HG03571 (cell line): Measurements from ENCODE around the gene KASH5.

ENCODE experiments used
- ATAC-seq: cut with Tn5 transposase; IDR thresholded peaks from one replicate; pipeline ENCODE4 v1.9.1; 2021; ENCODE audit not compliant: unreplicated experiment

KASH5 gene, protein sequence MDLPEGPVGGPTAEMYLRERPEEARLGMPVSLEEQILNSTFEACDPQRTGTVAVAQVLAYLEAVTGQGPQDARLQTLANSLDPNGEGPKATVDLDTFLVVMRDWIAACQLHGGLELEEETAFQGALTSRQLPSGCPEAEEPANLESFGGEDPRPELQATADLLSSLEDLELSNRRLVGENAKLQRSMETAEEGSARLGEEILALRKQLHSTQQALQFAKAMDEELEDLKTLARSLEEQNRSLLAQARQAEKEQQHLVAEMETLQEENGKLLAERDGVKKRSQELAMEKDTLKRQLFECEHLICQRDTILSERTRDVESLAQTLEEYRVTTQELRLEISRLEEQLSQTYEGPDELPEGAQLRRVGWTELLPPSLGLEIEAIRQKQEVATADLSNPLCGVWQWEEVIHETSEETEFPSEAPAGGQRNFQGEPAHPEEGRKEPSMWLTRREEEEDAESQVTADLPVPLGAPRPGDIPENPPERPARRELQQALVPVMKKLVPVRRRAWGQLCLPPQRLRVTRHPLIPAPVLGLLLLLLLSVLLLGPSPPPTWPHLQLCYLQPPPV

DNA sequence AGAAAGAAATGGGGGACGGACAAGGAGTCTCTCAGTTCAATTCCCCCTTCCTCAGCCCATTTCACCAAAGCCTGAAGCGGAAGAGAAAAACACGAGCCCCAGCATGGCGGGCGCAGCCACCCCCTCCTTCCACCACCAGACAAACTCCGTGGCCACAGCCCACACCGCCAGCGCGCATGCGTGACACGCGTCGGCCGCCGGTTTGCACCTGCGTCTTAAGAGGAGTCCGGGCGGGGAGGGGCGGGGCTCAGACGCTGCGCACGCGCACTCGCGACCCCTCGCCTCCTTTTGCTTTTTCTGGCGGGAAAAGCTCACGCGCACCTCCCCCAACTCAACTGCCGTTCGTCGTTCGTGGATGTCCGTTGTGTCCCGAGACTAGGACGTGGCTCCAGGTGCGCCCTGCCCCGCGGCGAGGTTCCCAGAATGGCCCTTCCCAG, at the start of gene KASH5:
Gene KASH5, plus strand, starts transcription at position 314 of the 437 bp plus-strand sequence. CDS start 2,635 bp downstream, outside the sequence.
- ATAC-seq = no peak

DNA sequence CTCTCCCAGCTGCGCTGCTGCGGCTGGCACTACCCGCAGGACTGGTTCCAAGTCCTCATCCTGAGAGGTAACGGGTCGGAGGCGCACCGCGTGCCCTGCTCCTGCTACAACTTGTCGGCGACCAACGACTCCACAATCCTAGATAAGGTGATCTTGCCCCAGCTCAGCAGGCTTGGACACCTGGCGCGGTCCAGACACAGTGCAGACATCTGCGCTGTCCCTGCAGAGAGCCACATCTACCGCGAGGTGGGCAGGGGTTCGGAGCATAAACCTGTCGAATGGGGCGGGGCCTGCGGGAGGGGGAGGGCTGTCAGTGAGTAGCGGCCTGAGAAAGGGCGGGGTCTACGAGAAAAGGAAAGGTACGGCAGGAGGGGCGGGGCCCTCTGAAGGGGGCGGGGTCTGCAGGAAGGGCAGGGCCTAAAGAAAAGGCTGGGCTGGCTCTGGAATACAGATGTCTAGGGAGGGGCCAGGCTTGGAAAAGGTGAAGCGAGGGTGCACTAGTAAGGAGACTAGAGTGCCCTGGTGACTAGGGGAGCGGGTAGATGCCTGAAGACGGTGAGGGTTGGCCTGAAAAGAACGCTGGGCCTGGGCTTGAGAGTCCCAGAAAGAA, 49.3 kb upstream of the KASH5 start:
- ATAC-seq = no peak

DNA sequence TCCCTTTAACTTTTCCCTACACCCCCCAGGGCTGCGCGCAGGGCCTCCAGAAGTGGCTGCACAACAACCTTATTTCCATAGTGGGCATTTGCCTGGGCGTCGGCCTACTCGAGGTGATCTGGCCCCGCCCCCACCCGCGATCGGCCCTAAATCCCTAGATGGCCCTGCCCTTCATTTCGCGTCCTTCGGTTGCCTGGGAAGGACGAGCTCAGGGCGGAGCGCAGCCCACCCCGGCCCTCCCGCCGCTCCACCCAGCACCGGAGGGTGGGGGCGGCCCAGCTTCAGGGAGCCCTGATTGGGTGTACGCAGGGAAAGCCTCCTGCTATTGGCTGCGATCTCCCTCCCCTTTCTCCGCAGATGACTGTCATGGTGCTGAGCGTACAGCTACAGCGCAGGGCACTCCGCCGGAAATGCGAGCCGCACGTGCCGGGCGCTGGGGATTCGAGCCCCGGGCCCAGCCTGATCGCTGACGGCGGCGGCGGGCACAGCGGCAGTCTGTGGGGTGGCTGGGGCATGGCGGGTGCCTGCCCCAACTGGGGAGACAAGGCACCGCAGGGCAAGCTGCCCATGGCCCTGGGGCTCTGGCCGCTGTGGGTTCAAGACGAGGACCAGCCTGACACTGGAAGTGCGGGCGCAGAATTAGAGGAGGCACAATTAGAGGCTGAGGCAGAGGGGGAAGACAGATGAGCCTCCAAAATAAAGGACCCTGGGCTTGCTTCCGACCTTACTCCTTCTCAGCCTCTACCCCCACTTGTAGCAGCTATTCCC, 48.6 kb upstream of the KASH5 start:
- no peak for ATAC-seq

DNA sequence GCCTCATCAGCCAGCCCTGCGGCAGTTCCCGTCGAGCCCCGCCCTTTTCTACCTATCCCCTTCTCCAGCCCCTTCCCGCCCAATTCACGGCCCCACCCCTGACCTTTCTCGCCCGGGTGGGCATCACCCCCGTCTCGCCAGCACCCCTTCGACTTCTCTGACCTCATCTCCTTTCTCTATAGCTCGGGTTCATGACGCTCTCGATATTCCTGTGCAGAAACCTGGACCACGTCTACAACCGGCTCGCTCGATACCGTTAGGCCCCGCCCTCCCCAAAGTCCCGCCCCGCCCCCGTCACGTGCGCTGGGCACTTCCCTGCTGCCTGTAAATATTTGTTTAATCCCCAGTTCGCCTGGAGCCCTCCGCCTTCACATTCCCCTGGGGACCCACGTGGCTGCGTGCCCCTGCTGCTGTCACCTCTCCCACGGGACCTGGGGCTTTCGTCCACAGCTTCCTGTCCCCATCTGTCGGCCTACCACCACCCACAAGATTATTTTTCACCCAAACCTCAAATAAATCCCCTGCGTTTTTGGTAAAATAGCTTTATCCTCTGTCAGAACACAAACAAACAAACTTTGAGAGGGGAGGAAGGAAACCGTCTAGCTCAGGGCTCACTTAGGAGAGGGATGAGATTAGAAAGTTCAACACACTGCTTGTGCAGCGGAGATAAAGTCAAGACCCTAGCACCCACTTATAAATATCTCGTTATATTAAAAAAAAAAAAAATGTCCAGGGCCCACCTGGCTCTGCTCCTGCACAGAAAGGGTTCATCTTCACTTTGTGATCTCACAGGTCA, 47.8 kb upstream of the KASH5 start:
- ATAC-seq = peak; percentile 55

DNA sequence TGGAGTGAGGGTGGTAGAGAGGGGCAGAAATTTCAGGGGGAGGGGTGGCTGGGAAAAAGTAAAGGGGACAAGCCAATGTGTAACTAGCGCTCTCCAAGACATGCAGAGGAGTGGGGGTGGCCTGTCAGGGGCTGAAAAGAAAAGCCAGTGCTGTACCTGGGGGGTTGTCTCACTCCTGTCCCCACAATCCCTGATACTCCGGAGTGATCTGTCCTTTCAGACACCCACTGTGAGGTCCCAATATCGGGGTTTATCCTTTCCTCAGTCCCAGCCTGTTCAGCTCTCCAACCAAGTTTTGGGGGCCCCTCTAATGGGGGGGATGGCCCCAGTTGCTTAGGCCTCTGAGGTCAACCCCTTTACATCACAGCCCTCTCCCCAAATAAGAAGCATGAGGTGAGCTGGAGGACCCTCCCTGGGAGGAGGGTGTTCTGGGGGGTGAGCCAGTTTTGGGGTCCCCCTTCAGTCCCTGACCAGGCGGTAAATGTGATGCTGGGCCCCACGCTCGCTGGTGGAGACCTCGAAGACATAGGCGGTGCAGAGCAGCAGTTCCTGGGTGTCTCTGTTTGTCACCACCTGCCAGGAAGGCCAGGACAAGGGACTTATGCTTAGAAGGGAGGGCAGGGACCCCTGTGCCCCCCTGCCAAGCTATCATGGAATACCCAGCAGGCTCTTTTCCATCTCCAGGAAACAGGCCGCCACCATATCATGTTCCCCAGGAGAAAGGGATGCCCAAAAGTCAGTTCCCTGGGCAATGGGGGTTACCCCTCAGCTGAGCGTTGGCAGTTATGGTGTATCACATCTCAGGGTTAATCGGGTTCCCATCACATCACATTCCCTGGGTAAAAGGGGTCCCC, 47.0 kb upstream of the KASH5 start:
- ATAC-seq = no peak

DNA sequence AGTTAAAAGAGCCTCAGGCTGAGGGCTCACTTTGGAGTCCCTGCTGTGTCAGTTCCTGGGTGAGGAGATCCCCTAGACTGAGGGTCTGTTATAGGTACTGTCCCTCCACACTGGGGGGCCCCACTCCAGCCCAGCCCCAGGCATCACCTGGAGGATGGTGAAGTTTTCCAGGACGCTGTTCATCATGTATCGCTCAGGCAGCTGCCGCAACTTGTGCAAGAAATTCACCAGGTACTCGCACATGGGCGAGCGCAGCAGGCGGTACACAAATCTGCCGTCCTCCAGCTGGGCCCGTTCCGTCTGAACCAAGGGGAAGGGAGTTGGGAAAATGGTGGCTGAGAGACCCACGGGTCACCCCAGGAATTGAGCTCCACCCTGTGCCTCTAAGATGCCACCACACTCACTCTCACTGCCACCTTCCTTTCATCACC, 45.7 kb upstream of the KASH5 start:
- ATAC-seq = no peak

DNA sequence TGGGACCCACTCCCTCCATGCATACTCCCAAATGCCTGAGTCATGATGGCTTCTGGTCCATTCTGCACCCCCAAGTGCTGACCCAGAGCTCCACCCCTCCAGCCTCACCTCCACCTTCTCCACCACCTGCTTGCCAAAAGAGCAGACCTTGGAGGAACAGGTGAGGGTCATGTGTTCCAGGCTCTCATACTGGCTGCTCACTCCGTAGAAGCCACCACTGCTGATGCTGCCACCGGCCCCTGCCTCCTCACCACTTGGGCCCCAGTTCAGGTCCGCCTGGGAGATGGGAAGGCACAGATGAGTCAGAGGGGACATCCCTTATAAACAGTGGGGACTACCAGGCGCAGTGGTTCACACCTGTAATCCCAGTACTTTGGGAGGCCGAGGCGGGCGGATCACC, 44.9 kb upstream of the KASH5 start:
- no peak for ATAC-seq

DNA sequence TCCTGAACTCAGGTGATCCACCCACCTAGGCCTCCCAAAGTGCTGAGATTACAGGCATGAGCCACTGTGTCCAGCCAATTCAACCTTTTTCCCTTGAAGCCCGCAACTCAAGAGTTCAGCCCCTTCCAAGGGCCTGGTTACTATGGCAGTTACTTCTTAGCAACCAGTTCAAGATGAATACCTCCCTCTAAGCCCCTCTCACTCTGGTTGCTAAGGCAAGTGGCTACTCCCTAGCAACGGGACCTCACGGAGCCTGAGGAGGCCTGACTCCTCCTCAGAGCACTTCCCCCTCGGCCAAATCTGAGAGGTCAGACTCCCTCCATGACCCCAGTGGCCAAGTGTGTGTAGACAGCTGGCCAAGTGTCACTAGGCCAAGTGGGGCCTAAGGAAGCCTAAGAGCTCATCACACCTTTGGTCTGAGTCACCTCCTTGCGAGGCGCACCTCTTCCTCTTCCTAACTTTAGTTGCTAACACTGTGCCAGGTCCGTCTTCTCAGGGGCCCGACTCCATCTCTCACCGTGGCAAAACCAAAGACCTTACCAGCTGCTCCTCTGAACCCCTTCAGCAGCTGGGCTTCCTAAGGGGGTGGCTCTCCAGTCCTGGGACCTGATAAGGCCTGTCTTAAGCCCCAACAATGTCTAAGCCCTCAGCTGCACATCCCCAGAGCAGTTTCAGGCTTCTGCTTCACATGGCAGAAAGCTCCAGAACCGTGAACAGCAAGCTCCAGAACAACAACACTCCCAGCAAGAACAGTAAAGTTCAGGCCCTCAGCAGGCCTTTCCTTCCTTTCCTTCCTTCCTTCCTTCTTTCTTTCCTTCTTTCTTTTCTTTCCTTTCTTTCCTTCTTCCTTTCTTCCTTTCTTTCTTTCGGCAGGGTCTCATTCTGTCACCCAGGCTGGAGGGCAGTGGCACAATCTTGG, 43.3 kb upstream of the KASH5 start:
- no peak for ATAC-seq

DNA sequence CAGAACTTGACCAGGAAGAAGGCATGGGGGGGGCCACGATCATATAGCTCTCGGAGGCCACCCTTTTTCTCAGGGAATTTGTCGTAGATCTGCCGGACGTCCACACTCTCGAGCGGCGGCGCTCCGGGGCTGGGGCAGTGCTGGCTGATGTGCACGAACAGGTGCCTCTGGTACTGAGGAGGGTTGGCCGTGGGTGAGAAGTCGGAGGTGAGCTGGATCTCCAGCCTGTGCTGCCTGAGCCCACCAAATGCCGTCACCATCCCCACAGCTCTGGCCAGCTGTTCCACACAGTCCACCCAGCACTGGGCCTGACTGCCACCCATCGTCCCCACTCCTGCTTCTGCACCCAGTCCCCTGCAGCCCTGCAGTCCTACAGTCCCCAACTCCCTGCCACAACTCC, 40.9 kb upstream of the KASH5 start:
- no peak for ATAC-seq

DNA sequence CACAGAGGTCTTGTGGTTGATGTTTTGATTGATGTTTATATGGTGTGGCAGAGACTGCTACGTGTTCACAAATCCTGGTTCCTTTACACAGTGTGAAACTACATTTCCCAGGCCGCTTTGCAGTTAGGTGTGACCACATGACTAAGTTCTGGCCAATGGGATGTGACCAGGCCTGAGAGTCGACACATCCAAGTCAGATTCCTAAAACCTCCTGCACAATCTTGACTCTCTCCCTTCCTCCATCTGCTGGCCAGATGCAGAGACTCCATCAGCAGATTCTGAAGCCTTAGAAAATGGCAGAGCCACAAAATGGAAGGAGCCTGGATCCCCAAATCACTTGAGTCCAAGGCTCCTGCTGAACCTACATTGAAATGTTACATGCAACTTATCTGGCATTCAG, 40.2 kb upstream of the KASH5 start:
- no peak for ATAC-seq

DNA sequence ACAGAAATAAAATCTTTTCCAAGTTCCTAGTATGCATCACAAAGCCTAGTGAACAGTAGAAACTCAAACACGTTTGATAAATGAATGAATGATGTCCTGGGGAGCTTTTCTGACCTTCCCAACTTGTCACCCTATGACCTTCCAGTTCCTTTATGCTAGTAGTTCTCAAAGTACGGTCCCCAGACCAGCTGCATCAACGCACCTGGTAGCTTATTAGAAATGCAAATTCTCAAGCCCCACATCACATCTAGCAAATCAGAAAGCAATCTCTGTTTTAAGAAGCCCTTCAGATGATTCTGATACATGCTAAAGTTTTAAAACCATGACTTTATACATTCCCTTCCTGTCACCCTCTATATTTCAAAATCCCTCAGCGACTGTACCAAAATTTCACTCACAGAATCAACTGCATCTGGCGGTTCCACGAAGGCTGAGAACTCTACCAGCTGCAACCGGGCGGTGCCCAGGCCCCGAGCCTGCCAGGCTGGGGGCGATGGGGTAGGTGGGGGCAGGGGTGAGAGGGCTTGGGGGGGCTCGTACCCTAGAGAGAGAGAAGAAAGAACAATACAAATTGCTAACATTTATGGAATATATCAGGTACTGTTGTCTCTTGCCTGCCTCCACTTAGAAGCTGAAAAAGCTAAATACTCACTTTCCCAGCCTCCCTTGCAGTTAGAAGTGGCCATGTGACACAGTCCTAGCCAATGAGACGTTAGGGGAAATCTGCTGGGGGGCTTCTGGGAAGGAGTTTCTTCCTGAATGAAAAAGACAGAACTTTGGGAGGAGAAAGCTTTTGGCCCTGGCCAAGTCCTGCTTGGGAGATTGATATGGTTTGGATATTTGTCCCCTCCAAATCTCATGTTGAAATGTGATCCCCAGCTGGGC, 39.5 kb upstream of the KASH5 start:
- no peak for ATAC-seq

DNA sequence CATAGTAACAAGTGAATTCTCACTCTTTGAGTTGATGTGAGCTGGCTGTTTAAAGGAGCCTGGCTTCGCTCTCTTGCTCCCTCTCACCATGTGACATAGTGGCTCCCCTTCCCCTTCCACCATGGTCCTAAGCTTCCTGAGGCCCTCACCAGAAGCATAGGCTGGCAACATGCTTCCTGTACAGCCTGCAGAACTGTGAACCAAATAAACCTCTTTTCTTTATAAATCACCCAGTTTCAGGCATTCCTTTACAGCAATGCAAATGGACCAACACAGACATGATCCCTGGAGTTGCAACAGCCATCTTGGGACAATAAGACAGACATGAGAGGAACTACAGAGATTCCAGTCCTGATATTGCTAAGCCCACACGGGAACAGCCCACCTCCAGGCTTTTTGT, 38.5 kb upstream of the KASH5 start:
- no peak for ATAC-seq

DNA sequence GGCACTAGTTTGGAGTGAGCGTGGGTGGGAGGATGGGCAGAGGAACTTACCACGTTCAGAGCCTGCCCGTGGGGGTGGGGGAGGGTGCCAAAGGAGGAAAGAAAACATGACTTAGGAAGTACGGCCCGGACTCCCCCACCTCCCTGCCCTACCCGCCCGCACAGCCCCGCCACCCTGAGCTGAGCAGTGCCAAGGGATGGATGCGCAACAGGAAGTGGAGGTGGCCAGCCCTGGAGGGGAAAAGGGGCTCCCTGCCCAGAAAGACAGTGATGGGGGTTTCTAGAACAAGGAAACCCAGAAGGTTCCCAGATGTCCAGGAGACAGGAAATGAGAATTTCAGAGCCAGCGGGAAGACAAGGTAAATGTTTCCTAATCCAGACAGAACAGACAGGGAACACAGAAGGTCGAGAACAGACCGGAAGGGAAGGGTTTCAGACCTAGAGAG, 32.1 kb upstream of the KASH5 start:
- ATAC-seq = no peak

DNA sequence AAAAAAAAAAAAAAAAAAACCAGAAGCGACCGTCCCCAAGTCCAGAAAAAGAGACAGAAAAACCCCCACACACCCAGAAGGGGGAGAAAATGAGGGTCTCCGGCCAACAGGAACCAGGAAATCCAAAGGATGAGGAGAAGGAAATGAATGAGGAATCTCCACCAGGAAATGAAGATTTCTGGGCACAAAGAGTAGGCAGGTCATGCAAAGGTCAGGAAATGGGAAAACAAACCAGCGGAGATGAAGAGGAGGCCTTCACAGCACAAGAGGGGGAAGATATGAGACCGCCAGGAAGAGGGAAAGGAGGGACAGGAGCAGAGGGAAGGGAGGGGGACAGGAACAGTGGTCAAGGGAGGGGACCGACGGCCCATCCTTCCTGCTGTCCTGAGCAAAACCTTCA, 31.7 kb upstream of the KASH5 start:
- ATAC-seq = no peak

DNA sequence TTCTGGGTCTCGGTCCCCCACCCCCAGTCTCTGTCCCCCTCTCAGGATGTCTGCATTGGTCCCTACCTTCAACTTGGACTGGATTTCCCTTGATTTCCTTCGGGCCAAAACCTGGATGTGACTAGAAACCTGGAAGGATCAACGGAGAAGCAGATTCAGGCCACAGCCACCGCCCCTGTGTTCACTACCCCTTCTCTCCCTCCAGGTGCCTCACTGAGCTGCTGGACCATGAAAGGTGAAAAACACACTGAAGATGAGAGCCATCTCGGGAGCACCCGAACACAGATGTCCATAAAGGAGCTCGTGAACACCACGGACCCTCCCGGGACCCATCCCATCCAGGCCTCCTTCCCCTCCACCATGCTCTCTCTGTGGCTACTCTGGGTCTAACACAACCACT, 30.9 kb upstream of the KASH5 start:
- ATAC-seq = no peak

DNA sequence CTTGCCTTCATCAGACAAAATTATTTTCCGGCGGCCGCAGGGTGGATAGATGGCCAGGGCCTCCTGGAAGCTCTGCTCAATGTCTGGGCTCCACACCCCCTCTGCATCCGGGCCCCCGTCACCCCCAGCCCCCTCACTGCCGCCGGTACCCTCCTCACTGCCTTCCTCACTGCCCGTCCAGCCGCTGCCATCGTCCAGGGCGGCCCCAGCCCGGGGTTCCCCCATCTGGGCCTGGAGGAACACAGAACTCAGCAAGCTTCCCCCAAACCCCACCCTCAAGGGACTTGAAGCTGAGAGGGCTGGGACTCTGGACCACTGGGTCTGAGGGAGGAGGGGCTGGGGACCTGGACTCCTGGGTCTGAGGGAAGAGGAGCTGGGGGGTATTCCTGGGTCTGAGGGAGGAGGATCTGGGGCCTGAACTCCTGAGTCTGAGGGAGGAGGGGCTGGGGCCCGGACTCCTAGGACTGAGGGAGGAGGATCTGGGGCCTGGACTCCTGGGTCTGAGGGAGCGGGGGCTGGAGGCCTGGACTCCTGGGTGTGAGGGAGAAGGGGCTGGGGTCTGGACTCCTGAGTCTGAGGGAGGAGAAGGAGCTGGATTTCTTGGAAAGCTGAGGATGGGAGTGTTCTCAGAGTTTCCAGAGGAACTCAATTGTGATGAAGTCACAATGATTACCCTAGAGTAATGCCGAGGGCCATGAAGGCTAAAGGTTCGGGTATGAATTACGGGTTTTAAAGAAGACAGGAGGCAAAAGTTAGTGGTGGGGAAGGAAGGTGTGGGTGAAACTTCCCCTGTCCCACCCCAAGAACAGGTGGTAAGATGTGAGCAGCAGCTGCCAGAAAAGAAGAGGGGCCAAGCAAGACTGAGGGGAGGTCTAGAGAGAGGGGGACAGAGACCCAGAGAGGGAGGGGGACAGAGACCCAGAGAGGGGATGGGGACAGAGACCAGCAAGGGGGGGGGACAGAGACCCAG, 27.9 kb upstream of the KASH5 start:
- ATAC-seq = no peak
